Endothelial cell of umbilical vein (primary cell): Measurements from ENCODE around the gene TKT. TPM values are rescaled to one million over a fixed set of nuclear protein-coding genes. Genes with fewer than 3 reads are reported as not detected.

ENCODE experiments used
- BruUV-seq: library from RNA; stranded (reverse); fragments of 400-500 nt; replicated peaks from 2 replicates; lab custom pipeline; 2021; lab: Mats Ljungman, UMichigan
- CTCF ChIA-PET: fragments of 300-600, 350-600 bp; sonication (Branson Sonifier 250); formaldehyde crosslinking; loops from one replicate; lab custom pipeline; 2021; ENCODE audit warnings: antibody characterized with exemption, inconsistent platforms; lab: Charles Lee
- POLR2A ChIA-PET: fragments of 300-600, 350-600 bp; sonication (Branson Sonifier 250); formaldehyde crosslinking; loops from one replicate; lab custom pipeline; 2021; ENCODE audit warnings: antibody characterized with exemption, inconsistent platforms; lab: Charles Lee
- DNase-seq: peaks from one replicate; pipeline ENCODE4 v3.0.0-alpha.2; 2011; ENCODE audit warnings: low read depth, low spot score
- FAIRE-seq: peaks from 2 replicates; lab custom pipeline; 2011; peaks lifted over from hg19 to GRCh38; lab: Jason Lieb, UNC
- H2AFZ ChIP-seq: 2 replicates; pipeline ENCODE4 v1.6.0; 2012; ENCODE audit warnings: low read depth, low read length, control low read depth, inconsistent platforms
- H3K27ac ChIP-seq: 2 replicates; pipeline ENCODE4 v1.5.1; 2011; ENCODE audit warnings: low read depth, mild to moderate bottlenecking, control low read depth, low read length, moderate library complexity; ENCODE audit not compliant: insufficient read depth
- H3K27me3 ChIP-seq, 2 experiments: 2 replicates each; pipeline versions ENCODE4 v1.6.0 to v1.6.1; 2011; ENCODE audit warnings: low read length in 2 of 2, mixed read lengths in 1 of 2; ENCODE audit not compliant: control insufficient read depth in 2 of 2, insufficient read depth in 2 of 2
- H3K36me3 ChIP-seq, 2 experiments: 2 replicates in 1 of 2; 3 replicates in 1 of 2; pipeline ENCODE4 v1.5.1; 2011; ENCODE audit warnings: low read length in 2 of 2, mild to moderate bottlenecking in 1 of 2, moderate library complexity in 1 of 2; ENCODE audit not compliant: control insufficient read depth in 2 of 2, insufficient read depth in 2 of 2; ENCODE audit errors: extremely low read depth in 1 of 2
- H3K4me1 ChIP-seq: 3 replicates; pipeline ENCODE4 v1.5.1; 2011; ENCODE audit warnings: mild to moderate bottlenecking, low read length; ENCODE audit not compliant: control insufficient read depth, insufficient read depth; ENCODE audit errors: extremely low read depth
- H3K4me2 ChIP-seq: 2 replicates; pipeline ENCODE4 v1.6.1; 2011; ENCODE audit warnings: low read length, control low read depth, mixed read lengths; ENCODE audit not compliant: insufficient read depth
- H3K4me3 ChIP-seq, 3 experiments: fragments of 200-600 bp in 1 of 3; sonication (generic), shearing (Covaris generic) in 1 of 3; replicated peaks in 1 of 3; 2 replicates each; pipeline ENCODE4 v1.5.1; 2011 to 2016; ENCODE audit warnings: control low read depth in 3 of 3, low read length in 3 of 3, mild to moderate bottlenecking in 2 of 3, inconsistent platforms in 1 of 3, low read depth in 1 of 3, moderate library complexity in 1 of 3; ENCODE audit not compliant: insufficient read depth in 1 of 3
- H3K79me2 ChIP-seq: 2 replicates; pipeline ENCODE4 v1.6.0; 2012; ENCODE audit warnings: low read length, inconsistent platforms; ENCODE audit not compliant: control insufficient read depth, insufficient read depth
- H3K9ac ChIP-seq: replicated peaks from 2 replicates; pipeline ENCODE3; 2011; ENCODE audit warnings: low read length, control low read depth; ENCODE audit not compliant: insufficient read depth; ENCODE audit errors: extremely low read depth
- H3K9me1 ChIP-seq: replicated peaks from 3 replicates; pipeline ENCODE4 v1.6.0; 2011; ENCODE audit warnings: mild to moderate bottlenecking, low read length; ENCODE audit not compliant: control insufficient read depth, insufficient read depth; ENCODE audit errors: extremely low read depth
- H3K9me3 ChIP-seq: replicated peaks from 2 replicates; pipeline ENCODE4 v1.5.1; 2012; ENCODE audit warnings: low read length, inconsistent platforms; ENCODE audit not compliant: control insufficient read depth, insufficient read depth
- H4K20me1 ChIP-seq: replicated peaks from 2 replicates; pipeline ENCODE3; 2011; ENCODE audit warnings: mild to moderate bottlenecking, low read length; ENCODE audit not compliant: control insufficient read depth, insufficient read depth; ENCODE audit errors: extremely low read depth
- CTCF ChIP-seq, 2 donors: IDR thresholded peaks; 1 replicate in 1 of 2; 2 replicates in 1 of 2; pipeline ENCODE4 v1.5.1; 2011; ENCODE audit warnings: low read length in 2 of 2, mild to moderate bottlenecking in 2 of 2, moderate library complexity in 2 of 2, control low read depth in 1 of 2, inconsistent platforms in 1 of 2, low read depth in 1 of 2; ENCODE audit not compliant: insufficient read depth in 1 of 2; ENCODE audit errors: extremely low read depth in 1 of 2
- EZH2 ChIP-seq: IDR thresholded peaks from 2 replicates; pipeline ENCODE4 v1.6.1; 2012; ENCODE audit warnings: borderline replicate concordance, low read depth, mild to moderate bottlenecking, moderate library complexity, low read length, inconsistent platforms; ENCODE audit not compliant: severe bottlenecking
- FOS ChIP-seq: IDR thresholded peaks from 2 replicates; pipeline ENCODE4 v1.6.1; 2011; ENCODE audit warnings: mild to moderate bottlenecking, low read length, moderate library complexity, borderline replicate concordance; ENCODE audit not compliant: insufficient read depth
- GATA2 ChIP-seq: IDR thresholded peaks from 2 replicates; pipeline ENCODE4 v1.7.0; 2011; ENCODE audit warnings: low read depth, mild to moderate bottlenecking, moderate library complexity, mixed read lengths, low read length; ENCODE audit not compliant: insufficient read length, insufficient read depth
- JUN ChIP-seq: IDR thresholded peaks from 2 replicates; pipeline ENCODE4 v1.6.1; 2011; ENCODE audit warnings: borderline replicate concordance, low read depth; ENCODE audit not compliant: insufficient read length, insufficient read depth
- MAX ChIP-seq: IDR thresholded peaks from 2 replicates; pipeline ENCODE4 v1.6.1; 2011; ENCODE audit not compliant: insufficient read depth, insufficient read length
- MYC ChIP-seq: IDR thresholded peaks from one replicate; pipeline ENCODE4 v1.6.1; 2011; ENCODE audit warnings: mild to moderate bottlenecking, low read depth, low read length
- POLR2A ChIP-seq: IDR thresholded peaks from 2 replicates; pipeline ENCODE4 v1.6.1; 2012; ENCODE audit warnings: low read depth, mild to moderate bottlenecking, control low read depth, low read length
- POLR2AphosphoS5 ChIP-seq: IDR thresholded peaks from 2 replicates; pipeline ENCODE4 v1.6.1; 2012; ENCODE audit warnings: low read depth, mild to moderate bottlenecking, control low read depth, low read length, moderate library complexity; ENCODE audit not compliant: insufficient read depth
- dilution Hi-C: fragments of 300-500 bp; cut with MboI; formaldehyde crosslinking; loops from one replicate; pipeline ENCODE4 v1.15.0; 2019; ENCODE audit warnings: low sequenced_read_pairs; ENCODE audit not compliant: extremely low pct_ligation_motif_present
- intact Hi-C: fragments of 100-400 bp; cut with micrococcal nuclease; formaldehyde crosslinking; loops from one replicate; pipeline ENCODE4 v1.10.0; 2022
- polyA plus RNA-seq, 4 experiments: library from polyadenylated mRNA; depleted of rRNA in 3 of 4; stranded (reverse) in 3 of 4; unstranded in 1 of 4; fragments of >200 nt; gene quantifications; 2 replicates each; pipeline versions ENCODE4 v1.2.1 to v1.2.3, GENCODE V29; 2011 to 2012; ENCODE audit warnings: missing spikeins in 1 of 4
- total RNA-seq: library from RNA; stranded (reverse); gene quantifications from 2 replicates; pipeline ENCODE4 v1.2.3, GENCODE V29; 2021

Gene TKT
- total and polyA plus RNA-seq, 2 donors (not counting 3 experiments of a cell fraction or from before 2014, with no cell fraction given), result 287 to 586 TPM

GRCh38 chr3:53179580-53179979 lies 76.2 kb downstream of the TKT start:
- peaks cover 3% of the 10 kb centered on the region for H3K4me1 ChIP-seq
- no peaks in the 10 kb centered on the region for H3K79me2 ChIP-seq
- H2AFZ ChIP-seq, result no peak overlapping the region
- H3K4me3 ChIP-seq, result no peak overlapping the region
- no TSS peak for BruUV-seq
- TF ChIP-seq MAX (no peak), CTCF (IDR thresholded peaks at IDR 0.05; ENCODE audit: extremely low read depth in 1 of 2, insufficient read depth in 1 of 2, low read depth in 1 of 2, low read length in 2 of 2) (no peak), POLR2A (no peak)
- H3K9me1 ChIP-seq, result no peaks in the 10 kb centered on the region
- no peak overlapping the region for H3K9ac ChIP-seq
- H3K4me2 ChIP-seq, result no peak overlapping the region
- POLR2A ChIA-PET, result no interaction called here
- H3K27me3 ChIP-seq, result no peaks in the 10 kb centered on the region
- H4K20me1 ChIP-seq, result no peaks in the 10 kb centered on the region
- no peak overlapping the region for H3K27ac ChIP-seq
- no peak for DNase-seq
- intact Hi-C loops, result no loop called here
- no peaks in the 10 kb centered on the region for H3K9me3 ChIP-seq
- no peak for FAIRE-seq
- peaks cover 7 to 17% of the 10 kb centered on the region in 2 experiments for H3K36me3 ChIP-seq
- CTCF ChIA-PET, result no interaction called here
- dilution Hi-C loops, result no loop called here

- dilution Hi-C loops, result no loop called here
- BruUV-seq, result no TSS peak
- TF ChIP-seq CTCF (IDR thresholded peaks at IDR 0.05; ENCODE audit: extremely low read depth in 1 of 2, insufficient read depth in 1 of 2, low read depth in 1 of 2, low read length in 2 of 2) (no peak), POLR2A (no peak), MAX (no peak), FOS (no peak), POLR2AphosphoS5 (no peak), MYC (no peak), JUN (no peak), EZH2 (no peak), GATA2 (no peak)
Measured at GRCh38 chr3:53178246-53178645, 77.6 kb downstream of the TKT start.

More at GRCh38 chr3:53178246-53178645, 77.6 kb downstream of the TKT start:
- ChIA-PET CTCF (interaction anchor here (0.5 kb wide), 1 partner anchor 64 kb away, joined by 3 read pairs; no protein-coding TSS in a partner anchor), POLR2A (no interaction called here)
- Histone ChIP-seq H3K4me1 (peaks cover 3% of the 10 kb centered on the region), H3K9ac (no peak overlapping the region), H3K79me2 (no peaks in the 10 kb centered on the region), H3K4me2 (no peak overlapping the region), H3K4me3 (no peak overlapping the region), H3K27ac (no peak overlapping the region), H3K27me3 (no peaks in the 10 kb centered on the region), H3K9me1 (no peaks in the 10 kb centered on the region), H2AFZ (no peak overlapping the region), H3K36me3 (peaks cover 7 to 17% of the 10 kb centered on the region in 2 experiments), H4K20me1 (no peaks in the 10 kb centered on the region), H3K9me3 (no peaks in the 10 kb centered on the region)
- intact Hi-C loops, result no loop called here
- FAIRE-seq (no peak), DNase-seq (no peak)
